HepG2 (cell line): ENCODE measurements around the gene MRPL34. TPM values are rescaled to one million over a fixed set of nuclear protein-coding genes. Genes with fewer than 3 reads are reported as not detected.

ENCODE experiments used
- CENPT ChIP-seq: sonication (generic); formaldehyde crosslinking; IDR thresholded peaks from 2 replicates; pipeline ENCODE4 v1.8.0; 2022; ENCODE audit warnings: low read depth, mild to moderate bottlenecking, moderate library complexity, missing genetic modification reagents
- HDAC2 ChIP-seq: sonication (generic); formaldehyde crosslinking; IDR thresholded peaks from 2 replicates; pipeline ENCODE4 v1.4.0; 2020; ENCODE audit warnings: missing genetic modification reagents
- IRF2 ChIP-seq: IDR thresholded peaks from 2 replicates; pipeline ENCODE4 v1.6.1; 2018; ENCODE audit warnings: missing genetic modification reagents, missing compliant biosample characterization
- LCORL ChIP-seq, 2 experiments: fragments of 450-650 bp in 1 of 2; sonication (generic) in 1 of 2; formaldehyde crosslinking in 1 of 2; IDR thresholded peaks; 2 replicates each; pipeline versions ENCODE4 v1.5.0 to v1.6.1; 2017 to 2020; ENCODE audit warnings: antibody characterized with exemption in 1 of 2, missing genetic modification reagents in 1 of 2
- MAZ ChIP-seq, 2 experiments: sonication (generic) in 1 of 2; formaldehyde crosslinking in 1 of 2; IDR thresholded peaks; 2 replicates each; pipeline versions ENCODE4 v1.5.0 to v1.6.1; 2012 to 2020; ENCODE audit warnings: low read depth in 2 of 2, mild to moderate bottlenecking in 2 of 2, borderline replicate concordance in 1 of 2, improper control_type of control experiment in 1 of 2, low read length in 1 of 2, missing genetic modification reagents in 1 of 2, moderate library complexity in 1 of 2
- PHF8 ChIP-seq: sonication (generic); formaldehyde crosslinking; IDR thresholded peaks from 2 replicates; pipeline ENCODE4 v1.5.0; 2020; ENCODE audit warnings: missing genetic modification reagents
- ZBTB21 ChIP-seq: sonication (generic); formaldehyde crosslinking; IDR thresholded peaks from 2 replicates; pipeline ENCODE4 v1.4.0; 2020; ENCODE audit warnings: missing genetic modification reagents
- ZNF12 ChIP-seq: sonication (generic); formaldehyde crosslinking; IDR thresholded peaks from 2 replicates; pipeline ENCODE4 v1.5.0; 2020; ENCODE audit warnings: missing genetic modification reagents
- ZNF605 ChIP-seq: sonication (generic); formaldehyde crosslinking; IDR thresholded peaks from 2 replicates; pipeline ENCODE4 v1.8.0; 2022; ENCODE audit warnings: mild to moderate bottlenecking, missing genetic modification reagents
- ZNF724P ChIP-seq: sonication (generic); formaldehyde crosslinking; IDR thresholded peaks from 2 replicates; pipeline ENCODE4 v1.8.0; 2022; ENCODE audit warnings: missing genetic modification reagents, borderline replicate concordance
- ZNF781 ChIP-seq: sonication (generic); formaldehyde crosslinking; IDR thresholded peaks from 2 replicates; pipeline ENCODE4 v1.5.1; 2020; ENCODE audit warnings: borderline replicate concordance, mild to moderate bottlenecking, missing genetic modification reagents; ENCODE audit errors: not compliant biosample characterization
- polyA plus RNA-seq, 8 experiments: library from polyadenylated mRNA; depleted of rRNA in 3 of 8; stranded (reverse) in 7 of 8; unstranded in 1 of 8; fragments of >200 nt; fragmentation: Illumina TruSeq in 4 of 8; extraction: Trizol in 4 of 8; gene quantifications; 2 replicates each; pipeline versions ENCODE4 v1.2.1 to v1.2.3, GENCODE V29; 2011 to 2016; ENCODE audit warnings: low read depth in 4 of 8, missing spikeins in 1 of 8, mixed read lengths in 1 of 8; ENCODE audit not compliant: insufficient read depth in 1 of 8
- total RNA-seq, 5 experiments: library from RNA; depleted of rRNA; stranded (reverse); fragments of >200 nt; fragmentation: Illumina TruSeq; extraction: Trizol; gene quantifications; 2 replicates each; pipeline ENCODE4 v1.2.3, GENCODE V29; 2016; ENCODE audit warnings: low read depth in 1 of 5
- TF ChIP-seq, protein P1 (sequence below): IDR thresholded peaks from 2 replicates; pipeline ENCODE4 v1.6.1; 2018; ENCODE audit warnings: missing genetic modification reagents
- TF ChIP-seq, protein P2 (sequence below): sonication (generic); formaldehyde crosslinking; IDR thresholded peaks from 2 replicates; pipeline ENCODE4 v1.5.0; 2020; ENCODE audit warnings: mild to moderate bottlenecking, missing genetic modification reagents

MRPL34 gene
- total and polyA plus RNA-seq, 2 of the 13 experiments (the other 11 are each of a cell fraction or from before 2014, with no cell fraction given) = 74.0 to 77.3 TPM

DNA sequence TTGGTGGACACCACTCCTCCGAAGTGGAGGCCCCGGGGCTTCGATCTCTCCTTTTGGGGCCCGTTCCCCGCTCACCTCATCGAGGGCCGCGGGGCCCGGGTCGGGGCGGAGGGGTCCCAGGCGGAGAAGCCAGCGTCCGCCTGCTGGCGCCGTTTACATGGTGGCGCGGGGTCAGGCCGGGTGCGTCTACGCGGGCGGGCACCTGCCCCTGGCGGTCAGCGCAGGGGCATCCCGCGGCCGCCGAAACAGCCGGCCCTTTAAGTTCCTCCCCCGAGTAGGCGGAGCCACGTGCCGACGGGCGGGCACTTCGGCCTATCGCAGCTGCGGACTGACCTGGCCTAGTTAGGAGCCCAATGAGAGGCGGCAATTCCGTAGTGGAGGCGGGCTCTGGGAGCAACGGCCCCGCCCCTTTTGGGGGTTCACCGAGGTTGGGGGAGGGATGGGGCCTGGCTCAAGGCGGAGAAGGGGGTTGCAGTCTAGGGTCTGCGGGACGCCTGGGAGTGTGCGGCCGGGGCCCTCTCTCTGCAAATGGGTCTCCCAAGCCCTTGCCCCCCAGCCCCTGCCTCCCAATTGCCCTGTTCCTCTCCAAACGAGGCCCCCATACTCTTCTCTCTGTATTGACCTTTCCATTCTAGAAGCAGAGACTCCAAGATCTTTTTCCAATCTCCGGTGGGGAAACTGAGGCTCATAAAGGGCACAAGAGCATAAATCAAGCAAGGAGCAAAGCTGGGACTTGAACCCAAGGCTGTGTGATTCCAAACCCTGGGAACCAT lies 2.3 kb upstream of the MRPL34 start, which contains the start of gene ABHD8 (continued):
- TF ChIP-seq ZNF605 (no peak), LCORL (IDR thresholded peaks at IDR 0.05) (no peak), LCORL (CRISPR knock-in tag; IDR thresholded peaks at IDR 0.05) (peak; percentile 84; the same call in 1 of the 2 replicates), ZBTB21 (CRISPR knock-in tag) (no peak), HDAC2 (0 out of 2 replicates have a peak, but pooled peaks have one; percentile 22), MAZ (IDR thresholded peaks at IDR 0.05; ENCODE audit: borderline replicate concordance, low read depth, low read length) (peak; percentile 78; the same call in 1 of the 2 replicates), MAZ (CRISPR knock-in tag; IDR thresholded peaks at IDR 0.05; ENCODE audit: low read depth) (no peak; the same call in none of the 2 replicates), CENPT (no peak), PHF8 (CRISPR knock-in tag) (peak; percentile 87), ZNF781 (CRISPR knock-in tag) (peak; percentile 15), ZNF12 (no peak), IRF2 (CRISPR knock-in tag) (peak; percentile 29; the same call in 1 of the 2 replicates), ZNF724P (no peak)
- TF ChIP-seq, protein P1, sequence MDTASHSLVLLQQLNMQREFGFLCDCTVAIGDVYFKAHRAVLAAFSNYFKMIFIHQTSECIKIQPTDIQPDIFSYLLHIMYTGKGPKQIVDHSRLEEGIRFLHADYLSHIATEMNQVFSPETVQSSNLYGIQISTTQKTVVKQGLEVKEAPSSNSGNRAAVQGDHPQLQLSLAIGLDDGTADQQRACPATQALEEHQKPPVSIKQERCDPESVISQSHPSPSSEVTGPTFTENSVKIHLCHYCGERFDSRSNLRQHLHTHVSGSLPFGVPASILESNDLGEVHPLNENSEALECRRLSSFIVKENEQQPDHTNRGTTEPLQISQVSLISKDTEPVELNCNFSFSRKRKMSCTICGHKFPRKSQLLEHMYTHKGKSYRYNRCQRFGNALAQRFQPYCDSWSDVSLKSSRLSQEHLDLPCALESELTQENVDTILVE (CRISPR knock-in tag) = no peak
- TF ChIP-seq, protein P2, sequence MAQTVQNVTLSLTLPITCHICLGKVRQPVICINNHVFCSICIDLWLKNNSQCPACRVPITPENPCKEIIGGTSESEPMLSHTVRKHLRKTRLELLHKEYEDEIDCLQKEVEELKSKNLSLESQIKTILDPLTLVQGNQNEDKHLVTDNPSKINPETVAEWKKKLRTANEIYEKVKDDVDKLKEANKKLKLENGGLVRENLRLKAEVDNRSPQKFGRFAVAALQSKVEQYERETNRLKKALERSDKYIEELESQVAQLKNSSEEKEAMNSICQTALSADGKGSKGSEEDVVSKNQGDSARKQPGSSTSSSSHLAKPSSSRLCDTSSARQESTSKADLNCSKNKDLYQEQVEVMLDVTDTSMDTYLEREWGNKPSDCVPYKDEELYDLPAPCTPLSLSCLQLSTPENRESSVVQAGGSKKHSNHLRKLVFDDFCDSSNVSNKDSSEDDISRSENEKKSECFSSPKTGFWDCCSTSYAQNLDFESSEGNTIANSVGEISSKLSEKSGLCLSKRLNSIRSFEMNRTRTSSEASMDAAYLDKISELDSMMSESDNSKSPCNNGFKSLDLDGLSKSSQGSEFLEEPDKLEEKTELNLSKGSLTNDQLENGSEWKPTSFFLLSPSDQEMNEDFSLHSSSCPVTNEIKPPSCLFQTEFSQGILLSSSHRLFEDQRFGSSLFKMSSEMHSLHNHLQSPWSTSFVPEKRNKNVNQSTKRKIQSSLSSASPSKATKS (CRISPR knock-in tag) = no peak
- TF ChIP-seq, all 625 proteins: peak for 138
